HepG2 (cell line): ENCODE measurements around the gene SLC27A1. TPM values are rescaled to one million over a fixed set of nuclear protein-coding genes. Genes with fewer than 3 reads are reported as not detected.
A peak's percentile ranks its signal among the peaks of the same experiment; 100 is the strongest.

Experiments
- ELF1 ChIP-seq: sonication (generic); formaldehyde crosslinking; IDR thresholded peaks from 2 replicates; pipeline ENCODE4 v1.4.0; 2020; ENCODE audit warnings: missing genetic modification reagents
- ELF3 ChIP-seq: IDR thresholded peaks from 2 replicates; pipeline ENCODE4 v1.6.1; 2016; ENCODE audit warnings: missing genetic modification reagents, missing compliant biosample characterization
- GABPB1 ChIP-seq: IDR thresholded peaks from 2 replicates; pipeline ENCODE4 v1.6.1; 2016; ENCODE audit warnings: mild to moderate bottlenecking, missing genetic modification reagents, moderate library complexity, missing compliant biosample characterization
- HNRNPH1 ChIP-seq: fragments of 200-400 bp; formaldehyde crosslinking; optimal IDR thresholded peaks from 2 replicates; pipeline ENCODE3; 2017; ENCODE audit warnings: mild to moderate bottlenecking, low read depth, low read length
- IRX3 ChIP-seq: sonication (generic); formaldehyde crosslinking; IDR thresholded peaks from 2 replicates; pipeline ENCODE4 v1.8.1; 2023; ENCODE audit warnings: mild to moderate bottlenecking, low read depth, missing genetic modification reagents, borderline replicate concordance
- MLLT10 ChIP-seq: sonication (generic); formaldehyde crosslinking; IDR thresholded peaks from 2 replicates; pipeline ENCODE4 v1.4.0; 2020; ENCODE audit warnings: missing genetic modification reagents
- NCOA5 ChIP-seq: sonication (generic); formaldehyde crosslinking; IDR thresholded peaks from 2 replicates; pipeline ENCODE4 v1.4.0; 2020; ENCODE audit warnings: missing genetic modification reagents
- NR2F2 ChIP-seq: IDR thresholded peaks from 2 replicates; pipeline ENCODE4 v1.6.1; 2012; ENCODE audit warnings: low read depth, inconsistent platforms, borderline replicate concordance
- NR2F6 ChIP-seq, 2 experiments: IDR thresholded peaks; 2 replicates each; pipeline ENCODE4 v1.6.1; 2016; ENCODE audit warnings: antibody characterized with exemption in 1 of 2, mild to moderate bottlenecking in 1 of 2
- POLR2AphosphoS2 ChIP-seq: IDR thresholded peaks from 2 replicates; pipeline ENCODE4 v1.6.1; 2011; ENCODE audit warnings: low read depth, low read length, improper control_type of control experiment
- REXO4 ChIP-seq: sonication (generic); formaldehyde crosslinking; IDR thresholded peaks from 2 replicates; pipeline ENCODE4 v1.8.0; 2022; ENCODE audit warnings: missing genetic modification reagents, mild to moderate bottlenecking, borderline replicate concordance
- SALL1 ChIP-seq: sonication (generic); formaldehyde crosslinking; IDR thresholded peaks from 2 replicates; pipeline ENCODE4 v1.8.0; 2022; ENCODE audit warnings: mild to moderate bottlenecking, missing genetic modification reagents
- SCMH1 ChIP-seq: sonication (generic); formaldehyde crosslinking; IDR thresholded peaks from 2 replicates; pipeline ENCODE4 v1.9.0; 2021; ENCODE audit warnings: missing genetic modification reagents, mild to moderate bottlenecking, borderline replicate concordance
- SMARCE1 ChIP-seq: fragments of 450-650 bp; IDR thresholded peaks from 2 replicates; pipeline ENCODE4 v1.6.1; 2017; ENCODE audit warnings: borderline replicate concordance
- SOX5 ChIP-seq: IDR thresholded peaks from 2 replicates; pipeline ENCODE4 v1.6.1; 2016; ENCODE audit warnings: borderline replicate concordance
- SRSF4 ChIP-seq: fragments of 200-400 bp; formaldehyde crosslinking; IDR thresholded peaks from one replicate; pipeline ENCODE4 v1.6.1; 2018; ENCODE audit warnings: mild to moderate bottlenecking, low read depth, low read length, moderate library complexity; ENCODE audit not compliant: poor library complexity, severe bottlenecking
- TEAD3 ChIP-seq: optimal IDR thresholded peaks from 2 replicates; pipeline ENCODE3; 2016; ENCODE audit warnings: borderline replicate concordance
- ZKSCAN5 ChIP-seq: sonication (generic); formaldehyde crosslinking; IDR thresholded peaks from 2 replicates; pipeline ENCODE4 v1.5.1; 2020; ENCODE audit warnings: mild to moderate bottlenecking, missing genetic modification reagents
- ZMYM3 ChIP-seq: sonication (generic); formaldehyde crosslinking; IDR thresholded peaks from 2 replicates; pipeline ENCODE4 v1.5.1; 2020; ENCODE audit warnings: mild to moderate bottlenecking, missing genetic modification reagents
- ZNF292 ChIP-seq: sonication (generic); formaldehyde crosslinking; IDR thresholded peaks from 2 replicates; pipeline ENCODE4 v1.8.1; 2022; ENCODE audit warnings: mild to moderate bottlenecking, low read depth, missing genetic modification reagents, borderline replicate concordance
- ZNF558 ChIP-seq: sonication (generic); formaldehyde crosslinking; IDR thresholded peaks from 2 replicates; pipeline ENCODE4 v1.9.0; 2022; ENCODE audit warnings: mild to moderate bottlenecking, missing genetic modification reagents, borderline replicate concordance
- polyA plus RNA-seq, 8 experiments: library from polyadenylated mRNA; depleted of rRNA in 3 of 8; stranded (reverse) in 7 of 8; unstranded in 1 of 8; fragments of >200 nt; fragmentation: Illumina TruSeq in 4 of 8; extraction: Trizol in 4 of 8; gene quantifications; 2 replicates each; pipeline versions ENCODE4 v1.2.1 to v1.2.3, GENCODE V29; 2011 to 2016; ENCODE audit warnings: low read depth in 4 of 8, missing spikeins in 1 of 8, mixed read lengths in 1 of 8; ENCODE audit not compliant: insufficient read depth in 1 of 8
- total RNA-seq, 5 experiments: library from RNA; depleted of rRNA; stranded (reverse); fragments of >200 nt; fragmentation: Illumina TruSeq; extraction: Trizol; gene quantifications; 2 replicates each; pipeline ENCODE4 v1.2.3, GENCODE V29; 2016; ENCODE audit warnings: low read depth in 1 of 5
- TF ChIP-seq, protein P1 (sequence below): IDR thresholded peaks from 2 replicates; pipeline ENCODE4 v1.4.0; 2020; ENCODE audit warnings: mild to moderate bottlenecking, missing genetic modification reagents
- TF ChIP-seq, protein P2 (sequence below): sonication (generic); formaldehyde crosslinking; IDR thresholded peaks from 2 replicates; pipeline ENCODE4 v1.9.0; 2022; ENCODE audit warnings: missing genetic modification reagents, mild to moderate bottlenecking, borderline replicate concordance
- TF ChIP-seq, protein P3 (sequence below): sonication (generic); formaldehyde crosslinking; IDR thresholded peaks from 2 replicates; pipeline ENCODE4 v1.8.0; 2022; ENCODE audit warnings: mild to moderate bottlenecking, missing genetic modification reagents, moderate library complexity
- TF ChIP-seq, protein P4 (sequence below): sonication (generic); IDR thresholded peaks from 2 replicates; pipeline ENCODE4 v1.6.1; 2016; ENCODE audit warnings: low read depth, borderline replicate concordance

SLC27A1 gene
- total and polyA plus RNA-seq, 2 of the 13 experiments (the other 11 are each of a cell fraction or from before 2014, with no cell fraction given), result 4.1 to 8.8 TPM

DNA sequence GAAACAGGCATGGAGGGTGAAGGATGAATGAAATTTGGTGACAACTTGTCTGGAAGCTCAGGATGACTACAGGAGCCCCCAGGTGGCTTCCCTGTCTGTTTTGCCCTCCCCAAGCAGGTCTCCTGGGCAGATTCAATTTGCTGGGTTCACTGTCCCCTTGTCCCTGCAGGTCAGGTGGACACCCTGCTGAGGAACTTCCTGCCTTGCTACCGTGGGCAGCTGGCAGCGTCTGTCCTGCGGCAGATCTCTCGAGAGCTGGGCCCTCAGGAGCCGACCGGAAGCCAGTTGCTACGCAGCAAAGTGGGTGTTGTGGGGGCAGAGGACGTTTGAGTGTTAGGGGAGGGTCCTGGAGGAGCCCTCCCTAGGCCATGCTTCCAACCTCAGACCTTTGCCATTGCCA is 60.3 kb downstream of the SLC27A1 start (continued):
- TF ChIP-seq, protein P1, sequence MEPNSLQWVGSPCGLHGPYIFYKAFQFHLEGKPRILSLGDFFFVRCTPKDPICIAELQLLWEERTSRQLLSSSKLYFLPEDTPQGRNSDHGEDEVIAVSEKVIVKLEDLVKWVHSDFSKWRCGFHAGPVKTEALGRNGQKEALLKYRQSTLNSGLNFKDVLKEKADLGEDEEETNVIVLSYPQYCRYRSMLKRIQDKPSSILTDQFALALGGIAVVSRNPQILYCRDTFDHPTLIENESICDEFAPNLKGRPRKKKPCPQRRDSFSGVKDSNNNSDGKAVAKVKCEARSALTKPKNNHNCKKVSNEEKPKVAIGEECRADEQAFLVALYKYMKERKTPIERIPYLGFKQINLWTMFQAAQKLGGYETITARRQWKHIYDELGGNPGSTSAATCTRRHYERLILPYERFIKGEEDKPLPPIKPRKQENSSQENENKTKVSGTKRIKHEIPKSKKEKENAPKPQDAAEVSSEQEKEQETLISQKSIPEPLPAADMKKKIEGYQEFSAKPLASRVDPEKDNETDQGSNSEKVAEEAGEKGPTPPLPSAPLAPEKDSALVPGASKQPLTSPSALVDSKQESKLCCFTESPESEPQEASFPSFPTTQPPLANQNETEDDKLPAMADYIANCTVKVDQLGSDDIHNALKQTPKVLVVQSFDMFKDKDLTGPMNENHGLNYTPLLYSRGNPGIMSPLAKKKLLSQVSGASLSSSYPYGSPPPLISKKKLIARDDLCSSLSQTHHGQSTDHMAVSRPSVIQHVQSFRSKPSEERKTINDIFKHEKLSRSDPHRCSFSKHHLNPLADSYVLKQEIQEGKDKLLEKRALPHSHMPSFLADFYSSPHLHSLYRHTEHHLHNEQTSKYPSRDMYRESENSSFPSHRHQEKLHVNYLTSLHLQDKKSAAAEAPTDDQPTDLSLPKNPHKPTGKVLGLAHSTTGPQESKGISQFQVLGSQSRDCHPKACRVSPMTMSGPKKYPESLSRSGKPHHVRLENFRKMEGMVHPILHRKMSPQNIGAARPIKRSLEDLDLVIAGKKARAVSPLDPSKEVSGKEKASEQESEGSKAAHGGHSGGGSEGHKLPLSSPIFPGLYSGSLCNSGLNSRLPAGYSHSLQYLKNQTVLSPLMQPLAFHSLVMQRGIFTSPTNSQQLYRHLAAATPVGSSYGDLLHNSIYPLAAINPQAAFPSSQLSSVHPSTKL (CRISPR knock-in tag), result peak; percentile 24; the same call in 1 of the 2 replicates
- TF ChIP-seq NR2F6 (IDR thresholded peaks at IDR 0.05), result no peak
- TF ChIP-seq NR2F6 (CRISPR knock-in tag; IDR thresholded peaks at IDR 0.05), result 0 out of 2 replicates have a peak, but pooled peaks have one; percentile 28
- TF ChIP-seq, protein P2, sequence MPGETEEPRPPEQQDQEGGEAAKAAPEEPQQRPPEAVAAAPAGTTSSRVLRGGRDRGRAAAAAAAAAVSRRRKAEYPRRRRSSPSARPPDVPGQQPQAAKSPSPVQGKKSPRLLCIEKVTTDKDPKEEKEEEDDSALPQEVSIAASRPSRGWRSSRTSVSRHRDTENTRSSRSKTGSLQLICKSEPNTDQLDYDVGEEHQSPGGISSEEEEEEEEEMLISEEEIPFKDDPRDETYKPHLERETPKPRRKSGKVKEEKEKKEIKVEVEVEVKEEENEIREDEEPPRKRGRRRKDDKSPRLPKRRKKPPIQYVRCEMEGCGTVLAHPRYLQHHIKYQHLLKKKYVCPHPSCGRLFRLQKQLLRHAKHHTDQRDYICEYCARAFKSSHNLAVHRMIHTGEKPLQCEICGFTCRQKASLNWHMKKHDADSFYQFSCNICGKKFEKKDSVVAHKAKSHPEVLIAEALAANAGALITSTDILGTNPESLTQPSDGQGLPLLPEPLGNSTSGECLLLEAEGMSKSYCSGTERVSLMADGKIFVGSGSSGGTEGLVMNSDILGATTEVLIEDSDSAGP (CRISPR knock-in tag), result peak; percentile 24; the same call in 1 of the 2 replicates
- no peak for TF ChIP-seq POLR2AphosphoS2
- TF ChIP-seq IRX3 (CRISPR knock-in tag), result no peak
- TF ChIP-seq NR2F2, result no peak
- TF ChIP-seq, protein P3, sequence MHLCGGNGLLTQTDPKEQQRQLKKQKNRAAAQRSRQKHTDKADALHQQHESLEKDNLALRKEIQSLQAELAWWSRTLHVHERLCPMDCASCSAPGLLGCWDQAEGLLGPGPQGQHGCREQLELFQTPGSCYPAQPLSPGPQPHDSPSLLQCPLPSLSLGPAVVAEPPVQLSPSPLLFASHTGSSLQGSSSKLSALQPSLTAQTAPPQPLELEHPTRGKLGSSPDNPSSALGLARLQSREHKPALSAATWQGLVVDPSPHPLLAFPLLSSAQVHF (CRISPR knock-in tag), result no peak
- peak; percentile 22; the same call in 1 of the 2 replicates for TF ChIP-seq SALL1 (CRISPR knock-in tag)
- peak; percentile 76 for TF ChIP-seq ELF1
- peak; percentile 41 for TF ChIP-seq TEAD3
- no peak for TF ChIP-seq ZKSCAN5 (CRISPR knock-in tag)
- TF ChIP-seq, protein P4, sequence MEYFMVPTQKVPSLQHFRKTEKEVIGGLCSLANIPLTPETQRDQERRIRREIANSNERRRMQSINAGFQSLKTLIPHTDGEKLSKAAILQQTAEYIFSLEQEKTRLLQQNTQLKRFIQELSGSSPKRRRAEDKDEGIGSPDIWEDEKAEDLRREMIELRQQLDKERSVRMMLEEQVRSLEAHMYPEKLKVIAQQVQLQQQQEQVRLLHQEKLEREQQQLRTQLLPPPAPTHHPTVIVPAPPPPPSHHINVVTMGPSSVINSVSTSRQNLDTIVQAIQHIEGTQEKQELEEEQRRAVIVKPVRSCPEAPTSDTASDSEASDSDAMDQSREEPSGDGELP, result peak; percentile 59; the same call in 1 of the 2 replicates
- TF ChIP-seq ZNF292 (CRISPR knock-in tag), result peak; percentile 59; the same call in 1 of the 2 replicates
- no peak for TF ChIP-seq NCOA5 (CRISPR knock-in tag)
- TF ChIP-seq MLLT10 (CRISPR knock-in tag), result no peak
- no peak for TF ChIP-seq ZNF558 (CRISPR knock-in tag)
- TF ChIP-seq SOX5 (CRISPR knock-in tag), result 0 out of 2 replicates have a peak, but pooled peaks have one; percentile 10
- no peak for TF ChIP-seq SCMH1 (CRISPR knock-in tag)
- TF ChIP-seq HNRNPH1, result no peak
- 0 out of 2 replicates have a peak, but pooled peaks have one; percentile 27 for TF ChIP-seq ELF3 (CRISPR knock-in tag)
- TF ChIP-seq GABPB1 (CRISPR knock-in tag), result peak; percentile 79
- no peak for TF ChIP-seq REXO4 (CRISPR knock-in tag)
- no peak for TF ChIP-seq ZMYM3 (CRISPR knock-in tag)
- TF ChIP-seq SMARCE1, result no peak
- no peak for TF ChIP-seq SRSF4
